ENCODE results near the gene BLID. TPM values are rescaled to one million over a fixed set of nuclear protein-coding genes. Genes with fewer than 3 reads are reported as not detected.

Gene BLID
- total RNA-seq, 1 donor from 2014 or later = not detected

GRCh38 chr11:122068141-122068540 is 47.9 kb downstream of the BLID start:
- TF ChIP-seq CTCF (IDR thresholded peaks at IDR 0.05) = no peak
- H3K27me3 Mint-ChIP-seq = peaks cover 4% of the 10 kb centered on the region
- H3K4me3 Mint-ChIP-seq = no peak overlapping the region
- DNase-seq (no peak), ATAC-seq (ENCODE audit: low read depth) (no peak)
- ChIA-PET CTCF (no interaction called here), POLR2A (no interaction called here)
- no peaks in the 10 kb centered on the region for H3K9me3 Mint-ChIP-seq
- H3K4me1 Mint-ChIP-seq = no peaks in the 10 kb centered on the region
- intact Hi-C loops (cut with micrococcal nuclease) = no loop called here
- no peaks in the 10 kb centered on the region for H3K36me3 Mint-ChIP-seq (ENCODE audit: low read depth)
- no peak overlapping the region for H3K27ac Mint-ChIP-seq
